Measurements from ENCODE around the gene RGS21.

RGS21 gene

DNA sequence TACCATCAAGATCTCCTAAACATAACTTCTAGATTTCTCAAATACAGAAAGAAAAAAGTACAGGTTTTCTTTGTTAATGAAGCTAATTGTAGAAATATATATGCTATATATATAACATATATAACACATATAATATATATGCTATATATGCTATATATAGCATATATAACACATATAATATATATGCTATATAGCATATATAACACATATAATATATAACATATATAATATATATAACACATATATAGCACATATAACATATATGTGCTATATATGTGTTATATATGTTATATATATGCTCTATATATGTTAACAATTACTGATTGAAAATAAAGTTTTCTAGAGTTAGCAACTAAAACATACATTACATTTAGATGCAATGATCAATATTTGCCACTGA lies 34.8 kb downstream of the RGS21 start:
- TF ChIP-seq, protein P1, sequence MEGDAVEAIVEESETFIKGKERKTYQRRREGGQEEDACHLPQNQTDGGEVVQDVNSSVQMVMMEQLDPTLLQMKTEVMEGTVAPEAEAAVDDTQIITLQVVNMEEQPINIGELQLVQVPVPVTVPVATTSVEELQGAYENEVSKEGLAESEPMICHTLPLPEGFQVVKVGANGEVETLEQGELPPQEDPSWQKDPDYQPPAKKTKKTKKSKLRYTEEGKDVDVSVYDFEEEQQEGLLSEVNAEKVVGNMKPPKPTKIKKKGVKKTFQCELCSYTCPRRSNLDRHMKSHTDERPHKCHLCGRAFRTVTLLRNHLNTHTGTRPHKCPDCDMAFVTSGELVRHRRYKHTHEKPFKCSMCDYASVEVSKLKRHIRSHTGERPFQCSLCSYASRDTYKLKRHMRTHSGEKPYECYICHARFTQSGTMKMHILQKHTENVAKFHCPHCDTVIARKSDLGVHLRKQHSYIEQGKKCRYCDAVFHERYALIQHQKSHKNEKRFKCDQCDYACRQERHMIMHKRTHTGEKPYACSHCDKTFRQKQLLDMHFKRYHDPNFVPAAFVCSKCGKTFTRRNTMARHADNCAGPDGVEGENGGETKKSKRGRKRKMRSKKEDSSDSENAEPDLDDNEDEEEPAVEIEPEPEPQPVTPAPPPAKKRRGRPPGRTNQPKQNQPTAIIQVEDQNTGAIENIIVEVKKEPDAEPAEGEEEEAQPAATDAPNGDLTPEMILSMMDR (IDR thresholded peaks at IDR 0.05; ENCODE audit: low read depth, low read length): no peak
- DNase-seq (ENCODE audit: extremely low read depth, low read depth): no peak

DNA sequence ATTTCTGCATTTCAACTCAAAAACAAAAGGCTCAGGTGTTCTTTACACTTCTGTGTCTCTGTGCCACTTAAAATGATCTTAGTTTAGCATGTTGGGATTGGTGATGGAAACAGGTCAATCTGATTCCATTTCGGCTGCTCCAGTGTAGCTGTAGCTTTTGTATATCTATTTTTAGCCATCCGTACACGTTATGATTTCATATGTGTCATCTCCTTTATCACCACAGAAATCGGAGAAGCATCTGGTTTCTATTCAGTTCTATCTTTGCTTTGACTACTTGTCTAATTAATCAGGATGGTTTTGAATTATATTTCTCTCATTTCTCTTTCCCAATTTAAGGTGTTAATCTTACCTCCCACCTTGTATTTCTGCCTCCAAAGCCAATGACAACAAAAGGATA lies 41.1 kb downstream of the RGS21 start:
- no peak for DNase-seq (ENCODE audit: extremely low read depth, low read depth)
- TF ChIP-seq, protein P1 (IDR thresholded peaks at IDR 0.05; ENCODE audit: low read depth, low read length): no peak

DNA sequence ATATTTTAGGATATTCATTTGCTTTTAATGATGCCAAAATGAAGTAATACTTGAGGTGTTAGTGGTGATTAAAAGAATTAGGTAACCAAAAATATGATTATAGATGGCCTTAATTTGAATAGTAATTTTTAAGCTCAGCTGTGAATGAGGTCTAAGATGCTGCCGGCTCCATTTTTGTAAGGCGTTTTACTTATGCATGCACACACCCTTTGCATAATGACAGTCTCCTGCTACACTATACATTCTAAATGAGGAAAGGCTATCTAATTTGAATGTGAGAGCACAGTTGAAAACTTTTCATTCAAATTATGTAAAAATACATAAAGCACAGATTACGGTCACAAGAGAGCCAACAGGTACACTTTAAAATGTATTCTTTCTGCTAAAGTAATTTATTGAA lies 41.6 kb downstream of the RGS21 start:
- no peak for DNase-seq (ENCODE audit: extremely low read depth, low read depth)

DNA sequence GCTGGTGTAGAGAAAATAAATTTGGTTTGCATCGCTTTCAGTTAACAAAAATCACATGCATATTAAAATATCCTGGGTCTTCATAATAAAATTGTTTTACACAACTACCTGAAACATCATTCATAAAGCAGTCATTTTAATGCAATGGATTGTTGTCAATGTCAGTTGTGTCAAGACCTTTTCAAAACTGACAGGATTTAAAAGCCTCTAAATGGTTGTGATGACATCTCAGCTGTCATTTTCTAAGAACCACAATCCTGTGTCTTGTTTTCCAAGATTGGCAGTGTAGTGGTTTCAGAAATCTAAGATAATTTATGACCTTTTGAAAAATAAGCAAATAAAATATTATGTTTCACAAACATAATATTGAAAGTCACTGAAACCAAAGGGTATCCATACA lies 42.0 kb downstream of the RGS21 start:
- DNase-seq (ENCODE audit: extremely low read depth, low read depth): no peak
- TF ChIP-seq, protein P1 (IDR thresholded peaks at IDR 0.05; ENCODE audit: low read depth, low read length): no peak

More for the DNA sequence above, 41.6 kb downstream of the RGS21 start:
- TF ChIP-seq, protein P1 (IDR thresholded peaks at IDR 0.05; ENCODE audit: low read depth, low read length): no peak

DNA sequence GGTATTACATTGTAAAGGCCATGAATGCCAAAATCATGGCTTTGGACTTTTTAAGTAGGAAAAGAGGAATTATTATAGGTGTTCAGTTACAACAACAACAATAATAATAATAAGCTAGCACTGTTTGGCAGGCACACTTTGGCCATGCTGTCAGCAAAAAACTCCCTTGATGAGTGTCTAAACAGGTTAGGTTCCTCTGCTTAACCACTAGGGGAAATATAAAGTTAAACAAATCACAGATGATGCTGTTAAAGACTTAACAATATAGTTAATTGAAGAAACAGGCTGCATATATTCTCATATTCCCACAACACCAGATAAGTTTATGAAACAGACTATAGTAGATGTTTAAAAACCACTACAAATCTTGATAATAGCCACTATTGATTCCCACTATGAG lies 46.4 kb downstream of the RGS21 start:
- no peak for DNase-seq (ENCODE audit: extremely low read depth, low read depth)
- TF ChIP-seq, protein P1 (IDR thresholded peaks at IDR 0.05; ENCODE audit: low read depth, low read length): no peak

DNA sequence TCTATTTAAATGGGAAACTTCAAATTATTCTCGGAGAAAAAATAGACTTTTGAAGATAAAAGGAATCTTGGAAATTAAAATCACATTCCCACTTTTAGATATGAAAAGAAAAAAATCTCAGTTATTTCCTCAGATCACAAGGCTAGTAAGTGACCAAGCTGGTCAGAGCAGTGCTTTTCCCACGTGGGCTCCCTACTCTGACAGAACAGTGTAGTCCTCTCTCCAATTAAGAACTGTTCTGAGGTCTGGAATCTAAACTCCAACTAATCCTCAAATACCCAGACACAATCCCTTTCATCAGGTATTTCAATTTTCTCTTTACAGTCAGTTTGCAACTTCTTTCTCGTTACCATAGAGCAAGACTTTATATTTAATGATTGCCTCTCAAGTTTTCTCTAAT lies 50.6 kb downstream of the RGS21 start:
- DNase-seq (ENCODE audit: extremely low read depth, low read depth): no peak
- TF ChIP-seq, protein P1 (IDR thresholded peaks at IDR 0.05; ENCODE audit: low read depth, low read length): no peak

DNA sequence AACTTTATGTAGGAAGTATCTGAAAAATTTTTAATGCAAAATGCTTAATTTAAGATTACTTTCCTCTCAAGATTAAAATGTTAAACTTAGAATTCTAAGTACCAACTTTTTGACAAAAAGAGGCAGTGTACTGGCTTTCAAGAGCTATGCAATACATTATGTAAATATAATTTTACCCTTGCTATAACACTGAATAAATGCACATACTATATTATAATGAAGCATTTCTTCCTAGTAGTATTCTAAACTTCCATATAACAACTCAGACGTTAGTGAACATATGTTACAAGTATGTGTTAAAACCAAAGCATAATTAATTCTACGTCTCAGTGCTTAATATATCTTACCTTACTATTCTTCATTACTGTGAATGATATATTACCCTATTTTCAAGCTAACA lies 58.5 kb downstream of the RGS21 start:
- no peak for DNase-seq (ENCODE audit: extremely low read depth, low read depth)
- TF ChIP-seq, protein P1 (IDR thresholded peaks at IDR 0.05; ENCODE audit: low read depth, low read length): no peak

Measured in AG09319 (cell line).